ENCODE measurements around the gene PI4K2A.

GRCh38 chr10:97686962-97687784, 46.7 kb downstream of the PI4K2A start, which contains the start of gene AVPI1:
- TF ChIP-seq CTCF (tag by site-specific recombination; IDR thresholded peaks at IDR 0.05) (no peak), ZBTB1 (tag by site-specific recombination; IDR thresholded peaks at IDR 0.05) (peak; percentile 99), TCF7L2 (IDR thresholded peaks at IDR 0.05; ENCODE audit: borderline replicate concordance, low read depth, low read length) (no peak), ZBTB26 (tag by site-specific recombination; optimal IDR thresholded peaks at IDR 0.05) (peak; percentile 97), ZNF10 (tag by site-specific recombination; IDR thresholded peaks at IDR 0.05) (peak; percentile 83), ZNF24 (tag by site-specific recombination; IDR thresholded peaks at IDR 0.05) (peak; percentile 76), ZNF248 (tag by site-specific recombination; IDR thresholded peaks at IDR 0.05) (no peak), ZBTB17 (tag by site-specific recombination; IDR thresholded peaks at IDR 0.05) (peak; percentile 87), KLF10 (tag by site-specific recombination; IDR thresholded peaks at IDR 0.05) (peak; percentile 100)
- TF ChIP-seq, protein P1, sequence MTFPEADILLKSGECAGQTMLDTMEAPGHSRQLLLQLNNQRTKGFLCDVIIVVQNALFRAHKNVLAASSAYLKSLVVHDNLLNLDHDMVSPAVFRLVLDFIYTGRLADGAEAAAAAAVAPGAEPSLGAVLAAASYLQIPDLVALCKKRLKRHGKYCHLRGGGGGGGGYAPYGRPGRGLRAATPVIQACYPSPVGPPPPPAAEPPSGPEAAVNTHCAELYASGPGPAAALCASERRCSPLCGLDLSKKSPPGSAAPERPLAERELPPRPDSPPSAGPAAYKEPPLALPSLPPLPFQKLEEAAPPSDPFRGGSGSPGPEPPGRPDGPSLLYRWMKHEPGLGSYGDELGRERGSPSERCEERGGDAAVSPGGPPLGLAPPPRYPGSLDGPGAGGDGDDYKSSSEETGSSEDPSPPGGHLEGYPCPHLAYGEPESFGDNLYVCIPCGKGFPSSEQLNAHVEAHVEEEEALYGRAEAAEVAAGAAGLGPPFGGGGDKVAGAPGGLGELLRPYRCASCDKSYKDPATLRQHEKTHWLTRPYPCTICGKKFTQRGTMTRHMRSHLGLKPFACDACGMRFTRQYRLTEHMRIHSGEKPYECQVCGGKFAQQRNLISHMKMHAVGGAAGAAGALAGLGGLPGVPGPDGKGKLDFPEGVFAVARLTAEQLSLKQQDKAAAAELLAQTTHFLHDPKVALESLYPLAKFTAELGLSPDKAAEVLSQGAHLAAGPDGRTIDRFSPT (tag by site-specific recombination; IDR thresholded peaks at IDR 0.05): peak; percentile 100
